AG10803 (cell line): ENCODE measurements around the gene CTBP2.

ENCODE experiments used
- DNase-seq: peaks from one replicate; pipeline ENCODE4 v3.0.0; 2010; ENCODE audit warnings: low read depth
- H3K4me3 ChIP-seq: 2 replicates; pipeline ENCODE4 v1.5.1; 2011; ENCODE audit warnings: mild to moderate bottlenecking, low read length, control low read depth
- CTCF ChIP-seq: conservative IDR thresholded peaks from 2 replicates; pipeline ENCODE4 v1.5.1; 2011; ENCODE audit warnings: mild to moderate bottlenecking, low read length, control low read depth, inconsistent platforms

Gene CTBP2

GRCh38 chr10:125116041-125116649, 44.2 kb downstream of the CTBP2 start:
- no peak for TF ChIP-seq CTCF
- no peak for DNase-seq
- no peak overlapping the region for H3K4me3 ChIP-seq

GRCh38 chr10:125115409-125115808, 45.0 kb downstream of the CTBP2 start:
- no peak for TF ChIP-seq CTCF
- no peak overlapping the region for H3K4me3 ChIP-seq
- DNase-seq: no peak

GRCh38 chr10:125114761-125115391, 45.5 kb downstream of the CTBP2 start:
- no peak for TF ChIP-seq CTCF
- DNase-seq: no peak
- H3K4me3 ChIP-seq: no peak overlapping the region

- no peak overlapping the region for H3K4me3 ChIP-seq
- no peak for TF ChIP-seq CTCF
- DNase-seq: peak; percentile 69
Observed at GRCh38 chr10:125113691-125114371, 46.5 kb downstream of the CTBP2 start.

GRCh38 chr10:125112697-125113494, 47.5 kb downstream of the CTBP2 start:
- H3K4me3 ChIP-seq: no peak overlapping the region
- TF ChIP-seq CTCF: no peak
- DNase-seq: no peak

- no peak overlapping the region for H3K4me3 ChIP-seq
- TF ChIP-seq CTCF: no peak
- DNase-seq: no peak
Observed at GRCh38 chr10:125111118-125111727, 49.1 kb downstream of the CTBP2 start.
